ENCODE results near the gene DOCK8.

The DOCK8 gene

GRCh38 chr9:392077-392804, 177.6 kb downstream of the DOCK8 start:
- no peak for DNase-seq (ENCODE audit: extremely low spot score)
- POLR2A ChIA-PET: no interaction called here
- CTCF ChIA-PET: interaction anchor here (0.8 to 1.2 kb wide), 4 partner anchors 10 to 617 kb away, joined by 3 to 5 read pairs (median 3); no protein-coding TSS in a partner anchor
- TF ChIP-seq, protein P1, sequence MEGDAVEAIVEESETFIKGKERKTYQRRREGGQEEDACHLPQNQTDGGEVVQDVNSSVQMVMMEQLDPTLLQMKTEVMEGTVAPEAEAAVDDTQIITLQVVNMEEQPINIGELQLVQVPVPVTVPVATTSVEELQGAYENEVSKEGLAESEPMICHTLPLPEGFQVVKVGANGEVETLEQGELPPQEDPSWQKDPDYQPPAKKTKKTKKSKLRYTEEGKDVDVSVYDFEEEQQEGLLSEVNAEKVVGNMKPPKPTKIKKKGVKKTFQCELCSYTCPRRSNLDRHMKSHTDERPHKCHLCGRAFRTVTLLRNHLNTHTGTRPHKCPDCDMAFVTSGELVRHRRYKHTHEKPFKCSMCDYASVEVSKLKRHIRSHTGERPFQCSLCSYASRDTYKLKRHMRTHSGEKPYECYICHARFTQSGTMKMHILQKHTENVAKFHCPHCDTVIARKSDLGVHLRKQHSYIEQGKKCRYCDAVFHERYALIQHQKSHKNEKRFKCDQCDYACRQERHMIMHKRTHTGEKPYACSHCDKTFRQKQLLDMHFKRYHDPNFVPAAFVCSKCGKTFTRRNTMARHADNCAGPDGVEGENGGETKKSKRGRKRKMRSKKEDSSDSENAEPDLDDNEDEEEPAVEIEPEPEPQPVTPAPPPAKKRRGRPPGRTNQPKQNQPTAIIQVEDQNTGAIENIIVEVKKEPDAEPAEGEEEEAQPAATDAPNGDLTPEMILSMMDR (IDR thresholded peaks at IDR 0.05; ENCODE audit: control extremely low read depth, extremely low read depth, low read depth, missing control alignments): no peak

GRCh38 chr9:394347-395052, 179.8 kb downstream of the DOCK8 start:
- TF ChIP-seq, protein P1 (IDR thresholded peaks at IDR 0.05; ENCODE audit: control extremely low read depth, extremely low read depth, low read depth, missing control alignments): no peak
- ChIA-PET CTCF (interaction anchor here (1.2 to 1.6 kb wide), 2 partner anchors 10 to 13 kb away, joined by 3 read pairs; no protein-coding TSS in a partner anchor), POLR2A (no interaction called here)

GRCh38 chr9:396396-396795, 181.7 kb downstream of the DOCK8 start:
- no peak for DNase-seq (ENCODE audit: extremely low spot score)
- POLR2A ChIA-PET: no interaction called here
- TF ChIP-seq, protein P1 (IDR thresholded peaks at IDR 0.05; ENCODE audit: control extremely low read depth, extremely low read depth, low read depth, missing control alignments): no peak
- CTCF ChIA-PET: no interaction called here

More at GRCh38 chr9:394347-395052, 179.8 kb downstream of the DOCK8 start:
- DNase-seq (ENCODE audit: extremely low spot score): no peak

- ChIA-PET POLR2A (no interaction called here), CTCF (interaction anchor here (0.9 kb wide), 1 partner anchor 24 kb away, joined by 3 read pairs; no protein-coding TSS in a partner anchor)
- no peak for DNase-seq (ENCODE audit: extremely low spot score)
- TF ChIP-seq, protein P1 (IDR thresholded peaks at IDR 0.05; ENCODE audit: control extremely low read depth, extremely low read depth, low read depth, missing control alignments): no peak
These were observed 183.4 kb downstream of the DOCK8 start for GRCh38 chr9:398085-398484.

DNA sequence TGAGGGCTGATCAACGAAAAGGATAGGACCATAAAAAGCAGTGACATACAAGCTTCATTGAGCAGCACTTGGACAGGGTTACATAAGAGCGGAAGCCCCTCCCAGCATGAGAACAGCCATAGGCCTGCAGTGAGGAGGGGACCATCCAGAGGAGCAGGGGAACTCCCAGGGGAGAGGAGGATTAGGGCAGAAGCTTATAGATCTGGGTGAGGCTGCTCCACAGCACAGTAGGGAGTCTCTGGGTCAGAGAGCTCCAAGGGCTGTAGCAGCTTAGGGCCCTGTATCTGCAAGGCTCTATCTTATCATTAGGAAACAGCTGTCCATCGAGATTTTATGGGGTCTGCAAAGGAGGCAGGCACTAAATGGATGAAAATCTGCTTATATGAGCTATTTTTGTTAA, 186.6 kb downstream of the DOCK8 start:
- CTCF ChIA-PET: interaction anchor here (1.1 kb wide), 1 partner anchor 10 kb away, joined by 4 read pairs; no protein-coding TSS in a partner anchor
- POLR2A ChIA-PET: interaction anchor here (0.6 kb wide), 1 partner anchor 181 kb away, joined by 3 read pairs; no protein-coding TSS in a partner anchor
- TF ChIP-seq, protein P1 (IDR thresholded peaks at IDR 0.05; ENCODE audit: control extremely low read depth, extremely low read depth, low read depth, missing control alignments): no peak
- no peak for DNase-seq (ENCODE audit: extremely low spot score)

GRCh38 chr9:404234-404633, 189.6 kb downstream of the DOCK8 start:
- no peak for DNase-seq (ENCODE audit: extremely low spot score)
- CTCF ChIA-PET: interaction anchor here (1.1 to 1.2 kb wide), 2 partner anchors 12 to 23 kb away, joined by 3 to 5 read pairs; no protein-coding TSS in a partner anchor
- TF ChIP-seq, protein P1 (IDR thresholded peaks at IDR 0.05; ENCODE audit: control extremely low read depth, extremely low read depth, low read depth, missing control alignments): no peak
- POLR2A ChIA-PET: no interaction called here
